ENCODE results near the gene FTCD. TPM values are rescaled to one million over a fixed set of nuclear protein-coding genes. Genes with fewer than 3 reads are reported as not detected.
"Not testable (repeated sequence)": the region's sequence is repeated elsewhere in the genome, so short reads cannot be mapped to it uniquely, and the experiment has no call there.

FTCD gene
- total RNA-seq, 1 donor from 2014 or later: not detected

GRCh38 chr21:46140352-46141003, 14.9 kb downstream of the FTCD start:
- DNase-seq: not testable (repeated sequence)

- no peak for DNase-seq
Observed at GRCh38 chr21:46139686-46140085, 15.7 kb downstream of the FTCD start.

- DNase-seq: no peak
Observed at GRCh38 chr21:46138383-46138970, 16.9 kb downstream of the FTCD start.

GRCh38 chr21:46137908-46138307, 17.5 kb downstream of the FTCD start:
- no peak for DNase-seq

GRCh38 chr21:46136739-46137349, 18.5 kb downstream of the FTCD start:
- no peak for DNase-seq

GRCh38 chr21:46135782-46136395, 19.5 kb downstream of the FTCD start:
- DNase-seq: no peak

- no peak for DNase-seq
Observed at GRCh38 chr21:46131838-46132651, 23.3 kb downstream of the FTCD start.

- DNase-seq: no peak
Observed at GRCh38 chr21:46131588-46131837, 23.9 kb downstream of the FTCD start.

GRCh38 chr21:46130831-46131587, 24.4 kb downstream of the FTCD start:
- DNase-seq: no peak

- no peak for DNase-seq
Observed at GRCh38 chr21:46129846-46130651, 25.3 kb downstream of the FTCD start.

- no peak for DNase-seq
Observed at GRCh38 chr21:46128933-46129571, 26.3 kb downstream of the FTCD start.

GRCh38 chr21:46128106-46128932, 27.1 kb downstream of the FTCD start:
- DNase-seq: no peak

GRCh38 chr21:46127239-46128105, 27.9 kb downstream of the FTCD start:
- DNase-seq: no peak

GRCh38 chr21:46126309-46127238, 28.8 kb downstream of the FTCD start:
- no peak for DNase-seq

- DNase-seq: no peak
Observed at GRCh38 chr21:46125846-46126301, 29.5 kb downstream of the FTCD start.

- DNase-seq: no peak
Observed at GRCh38 chr21:46124926-46125845, 30.2 kb downstream of the FTCD start.

Measured in occipital lobe (tissue), 2 donors.